ENCODE data around the gene RUNX1. TPM values are rescaled to one million over a fixed set of nuclear protein-coding genes. Genes with fewer than 3 reads are reported as not detected.

RUNX1 gene
- total RNA-seq, 1 donor from 2014 or later: 4.4 TPM

GRCh38 chr21:34792504-34793089, 256.5 kb downstream of the RUNX1 start:
- DNase-seq (ENCODE audit: low read depth, low spot score): no peak

GRCh38 chr21:34791776-34792503, 257.2 kb downstream of the RUNX1 start:
- no peak for DNase-seq (ENCODE audit: low read depth, low spot score)

GRCh38 chr21:34790834-34791233, 258.3 kb downstream of the RUNX1 start:
- no peak for DNase-seq (ENCODE audit: low read depth, low spot score)

GRCh38 chr21:34790341-34790740, 258.8 kb downstream of the RUNX1 start:
- DNase-seq (ENCODE audit: low read depth, low spot score): no peak

- no peak for DNase-seq (ENCODE audit: low read depth, low spot score)
Measured at GRCh38 chr21:34788879-34789278, 260.2 kb downstream of the RUNX1 start.

- DNase-seq (ENCODE audit: low read depth, low spot score): no peak
Measured at GRCh38 chr21:34783815-34784214, 265.3 kb downstream of the RUNX1 start.

GRCh38 chr21:34782506-34783360, 266.4 kb downstream of the RUNX1 start:
- no peak for DNase-seq (ENCODE audit: low read depth, low spot score)

GRCh38 chr21:34781526-34781925, 267.6 kb downstream of the RUNX1 start:
- DNase-seq (ENCODE audit: low read depth, low spot score): no peak

- no peak for DNase-seq (ENCODE audit: low read depth, low spot score)
Measured at GRCh38 chr21:34779860-34780259, 269.2 kb downstream of the RUNX1 start.

GRCh38 chr21:34775793-34776192, 273.3 kb downstream of the RUNX1 start:
- DNase-seq (ENCODE audit: low read depth, low spot score): no peak

GRCh38 chr21:34774750-34775149, 274.4 kb downstream of the RUNX1 start:
- DNase-seq (ENCODE audit: low read depth, low spot score): no peak

GRCh38 chr21:34771512-34772028, 277.5 kb downstream of the RUNX1 start:
- DNase-seq (ENCODE audit: low read depth, low spot score): peak; percentile 3

- DNase-seq (ENCODE audit: low read depth, low spot score): no peak
Measured at GRCh38 chr21:34770576-34770975, 278.5 kb downstream of the RUNX1 start.

- DNase-seq (ENCODE audit: low read depth, low spot score): no peak
Measured at GRCh38 chr21:34768326-34768725, 280.8 kb downstream of the RUNX1 start.

GRCh38 chr21:34766862-34767261, 282.2 kb downstream of the RUNX1 start:
- no peak for DNase-seq (ENCODE audit: low read depth, low spot score)

- no peak for DNase-seq (ENCODE audit: low read depth, low spot score)
Measured at GRCh38 chr21:34765619-34766018, 283.5 kb downstream of the RUNX1 start.

GRCh38 chr21:34764715-34765284, 284.3 kb downstream of the RUNX1 start:
- DNase-seq (ENCODE audit: low read depth, low spot score): no peak

GRCh38 chr21:34762786-34763185, 286.3 kb downstream of the RUNX1 start:
- DNase-seq (ENCODE audit: low read depth, low spot score): no peak

- no peak for DNase-seq (ENCODE audit: low read depth, low spot score)
Measured at GRCh38 chr21:34761758-34762330, 287.3 kb downstream of the RUNX1 start.

- DNase-seq (ENCODE audit: low read depth, low spot score): no peak
Measured at GRCh38 chr21:34754690-34755647, 294.1 kb downstream of the RUNX1 start.
